ELF-1 (cell line): ENCODE measurements around the gene NAALADL2.

Experiments used
- DNase-seq: peaks from one replicate; pipeline ENCODE4 v3.0.0-alpha.2; 2016; ENCODE audit warnings: low read depth, low spot score

The NAALADL2 gene

GRCh38 chr3:174884776-174885568 is 25.8 kb downstream of the NAALADL2 start:
- peak; percentile 74 for DNase-seq

- DNase-seq, result peak; percentile 11
Measured at GRCh38 chr3:174891524-174892203, 32.5 kb downstream of the NAALADL2 start.

- no peak for DNase-seq
Measured at GRCh38 chr3:174907027-174907426, 47.9 kb downstream of the NAALADL2 start.

GRCh38 chr3:174907628-174908407 is 48.7 kb downstream of the NAALADL2 start:
- DNase-seq, result no peak

GRCh38 chr3:174931473-174932353 is 72.6 kb downstream of the NAALADL2 start:
- DNase-seq, result no peak

- no peak for DNase-seq
Measured at GRCh38 chr3:174936590-174936989, 77.5 kb downstream of the NAALADL2 start.

GRCh38 chr3:174937478-174937877 is 78.3 kb downstream of the NAALADL2 start:
- no peak for DNase-seq

GRCh38 chr3:174938102-174938501 is 79.0 kb downstream of the NAALADL2 start:
- no peak for DNase-seq

- no peak for DNase-seq
Measured at GRCh38 chr3:174940151-174940550, 81.0 kb downstream of the NAALADL2 start.

- no peak for DNase-seq
Measured at GRCh38 chr3:174945276-174945675, 86.1 kb downstream of the NAALADL2 start.

GRCh38 chr3:174945951-174946350 is 86.8 kb downstream of the NAALADL2 start:
- DNase-seq, result no peak

GRCh38 chr3:174949523-174949922 is 90.4 kb downstream of the NAALADL2 start:
- no peak for DNase-seq

GRCh38 chr3:174951034-174951433 is 91.9 kb downstream of the NAALADL2 start:
- DNase-seq, result no peak

- no peak for DNase-seq
Measured at GRCh38 chr3:174951498-174952005, 92.4 kb downstream of the NAALADL2 start.

GRCh38 chr3:174953068-174953467 is 93.9 kb downstream of the NAALADL2 start:
- no peak for DNase-seq

- DNase-seq, result no peak
Measured at GRCh38 chr3:174955513-174956016, 96.4 kb downstream of the NAALADL2 start.

- no peak for DNase-seq
Measured at GRCh38 chr3:174957081-174957480, 97.9 kb downstream of the NAALADL2 start.

GRCh38 chr3:174957551-174958001 is 98.4 kb downstream of the NAALADL2 start:
- DNase-seq, result no peak

- no peak for DNase-seq
Measured at GRCh38 chr3:174958671-174959328, 99.7 kb downstream of the NAALADL2 start.

GRCh38 chr3:174959556-174960065 is 100.5 kb downstream of the NAALADL2 start:
- no peak for DNase-seq
